NCI-H2227 (cell line): ENCODE measurements around the gene PITPNM2.
A peak's percentile ranks its signal among the peaks of the same experiment; 100 is the strongest.

Experiments used
- DNase-seq: peaks from one replicate; lab custom pipeline; 2025; ENCODE audit not compliant: unreplicated experiment; lab: John Stamatoyannopoulos, UW

The PITPNM2 gene

DNA sequence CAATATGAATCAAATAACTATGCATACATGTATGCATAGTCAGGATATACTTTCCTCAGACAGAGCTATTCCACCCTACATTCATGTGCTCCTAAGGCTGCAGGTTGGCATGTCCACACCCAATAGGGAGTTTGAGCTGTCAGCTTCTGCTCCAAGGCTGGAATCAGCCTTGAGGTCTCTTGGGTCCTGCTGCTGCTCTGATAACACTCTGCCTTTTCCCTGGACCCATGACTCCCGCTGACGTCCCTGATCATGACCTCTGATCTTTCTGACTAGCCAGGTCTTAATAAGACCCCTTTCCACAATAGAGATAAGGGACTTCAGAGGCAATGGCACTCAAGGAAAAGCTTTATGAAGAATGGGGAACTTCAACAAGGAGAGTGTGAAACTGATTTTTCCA lies 5.7 kb downstream of the PITPNM2 start:
- no peak for DNase-seq

- no peak for DNase-seq
Measured at GRCh38 chr12:123143736-123144461, 7.0 kb downstream of the PITPNM2 start.

GRCh38 chr12:123142921-123143735 lies 7.8 kb downstream of the PITPNM2 start:
- DNase-seq = peak; percentile 18

DNA sequence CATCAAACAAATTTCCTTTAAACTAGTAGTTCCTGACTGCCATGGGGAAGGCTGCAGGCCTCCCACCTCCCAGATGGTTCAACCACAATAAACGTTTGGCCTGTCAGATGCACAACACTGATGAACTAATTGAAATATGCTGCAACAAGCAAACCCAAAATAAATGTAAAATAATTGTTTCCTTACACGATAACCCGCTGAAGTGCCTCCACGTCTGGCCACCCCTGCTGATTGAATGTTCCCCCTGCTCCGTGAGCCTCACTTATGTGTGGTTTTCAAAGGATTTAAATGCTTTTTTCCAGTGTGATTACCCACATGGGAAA lies 8.4 kb downstream of the PITPNM2 start:
- no peak for DNase-seq

DNA sequence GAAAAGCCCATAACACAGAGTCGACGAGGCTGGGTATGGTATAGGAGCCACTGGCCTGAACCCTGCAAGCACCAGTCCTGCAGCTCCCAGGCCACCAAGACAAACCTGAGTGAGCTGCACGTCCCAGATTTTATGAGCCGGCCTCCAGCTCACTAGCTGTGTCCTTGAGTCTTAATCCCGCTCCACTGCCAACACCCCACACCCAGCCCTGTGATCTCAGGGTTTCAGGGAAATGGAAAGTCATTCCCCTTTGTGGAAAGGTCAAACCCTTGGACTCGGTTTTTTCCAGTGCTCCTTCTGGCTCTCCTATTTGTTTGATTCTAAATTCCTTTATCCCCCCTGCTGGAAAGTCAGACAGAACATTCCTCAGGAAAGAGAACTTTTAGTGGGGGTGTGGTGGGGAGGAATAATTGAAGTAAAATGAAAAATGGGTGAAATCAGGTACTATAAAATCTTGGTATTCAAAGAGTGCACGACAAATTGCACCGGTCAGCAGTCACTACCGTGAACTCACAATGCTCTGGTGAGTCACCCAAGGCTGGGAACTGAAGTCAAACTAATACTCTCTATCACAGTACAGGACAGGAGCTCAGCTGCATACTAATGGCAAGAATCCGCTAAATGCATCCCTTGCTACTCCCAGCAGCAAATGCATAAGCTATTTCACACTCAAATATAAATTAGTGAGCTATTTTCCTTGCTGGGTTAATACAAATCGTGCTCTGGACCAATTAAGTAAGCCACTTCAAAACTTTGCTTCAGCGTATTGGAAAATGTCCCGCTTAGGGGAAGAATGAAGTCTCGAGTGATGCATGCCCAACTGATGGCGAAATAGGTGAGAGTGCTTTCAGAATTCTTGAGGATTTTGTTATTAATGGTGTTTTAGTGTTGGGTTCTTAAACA lies 9.0 kb downstream of the PITPNM2 start:
- DNase-seq = peak; percentile 18

DNA sequence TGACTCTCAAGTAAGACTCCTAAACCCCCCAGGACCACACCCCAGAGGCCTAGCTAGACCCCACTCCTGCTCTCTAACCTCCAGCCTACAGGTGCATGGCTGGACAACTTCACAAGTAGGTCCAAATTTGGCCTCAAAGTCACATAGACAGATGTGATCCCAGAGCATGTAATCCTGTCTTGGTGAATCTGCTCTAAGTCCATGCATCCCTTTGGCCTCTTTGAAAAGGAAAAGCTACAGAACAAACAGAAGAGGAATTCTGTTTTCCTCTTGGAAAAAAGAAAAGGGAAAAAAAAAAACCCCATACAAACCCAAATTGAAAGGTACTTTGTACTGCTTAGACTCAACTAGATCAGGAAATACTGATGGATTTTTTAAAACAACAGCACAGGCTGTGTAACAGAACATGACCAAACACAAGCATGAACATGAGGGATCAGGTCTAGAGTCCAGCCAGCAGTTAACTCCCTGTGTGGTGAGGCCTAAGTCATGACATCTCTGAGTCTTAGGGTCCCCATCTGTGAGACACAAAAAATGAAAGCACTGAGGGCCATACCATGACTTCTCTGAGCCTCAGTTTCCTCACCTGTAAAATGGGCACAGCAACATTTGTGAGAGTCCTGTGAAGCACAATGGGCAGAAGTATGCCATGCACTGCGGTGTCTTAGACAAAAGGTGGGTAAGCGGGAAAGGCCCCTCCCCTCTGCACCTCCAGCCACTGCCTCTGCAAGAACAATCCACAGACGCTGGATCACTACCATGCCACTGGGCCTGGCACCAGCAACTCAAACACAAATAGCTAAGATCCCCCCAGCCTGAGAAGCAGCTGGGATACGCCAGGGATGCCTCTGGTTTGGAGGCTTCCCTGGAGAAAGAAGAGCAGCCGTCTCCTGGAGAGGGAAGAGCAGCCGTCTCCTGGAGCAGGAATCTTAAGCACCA lies 9.9 kb downstream of the PITPNM2 start:
- DNase-seq = no peak

DNA sequence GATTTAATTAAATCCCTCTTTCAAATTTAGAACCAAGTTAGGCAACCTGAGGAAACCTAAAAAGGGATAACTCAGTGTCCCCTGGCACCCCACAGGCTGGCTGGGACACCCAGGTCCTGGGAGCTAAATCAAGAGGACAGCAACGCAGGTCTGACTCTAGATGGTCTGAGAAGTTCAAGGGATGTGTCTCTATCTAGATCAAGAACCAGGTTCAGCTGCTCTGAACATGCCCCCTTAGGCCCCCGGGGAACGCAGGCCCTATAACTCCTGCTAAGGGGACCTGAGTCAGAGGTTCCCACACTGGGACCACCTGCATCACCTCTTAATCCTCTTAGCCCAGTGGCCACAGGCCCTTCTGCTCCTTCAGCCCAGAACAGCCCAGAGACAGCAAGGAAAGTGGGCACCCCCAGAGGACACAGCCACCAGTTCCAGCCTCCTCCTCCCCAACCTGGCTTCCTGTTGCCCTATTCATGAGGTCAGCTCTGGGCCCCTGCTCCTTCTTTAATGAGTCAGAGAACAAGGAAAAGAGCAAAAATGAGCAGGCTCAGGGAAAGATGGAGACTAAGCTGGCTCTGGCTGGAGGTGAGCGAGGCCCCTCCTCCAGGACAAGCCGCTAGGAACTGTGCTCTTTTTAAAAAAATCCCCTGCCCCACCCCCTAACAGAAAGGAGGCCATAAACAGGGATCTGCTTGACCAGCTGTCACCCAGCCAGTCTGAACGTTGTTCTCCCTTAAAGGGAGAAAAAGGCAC lies 10.8 kb downstream of the PITPNM2 start:
- peak; percentile 31 for DNase-seq

GRCh38 chr12:123135688-123136087 lies 15.2 kb downstream of the PITPNM2 start:
- DNase-seq = no peak

- DNase-seq = no peak
Measured at GRCh38 chr12:123134826-123135225, 16.1 kb downstream of the PITPNM2 start.

DNA sequence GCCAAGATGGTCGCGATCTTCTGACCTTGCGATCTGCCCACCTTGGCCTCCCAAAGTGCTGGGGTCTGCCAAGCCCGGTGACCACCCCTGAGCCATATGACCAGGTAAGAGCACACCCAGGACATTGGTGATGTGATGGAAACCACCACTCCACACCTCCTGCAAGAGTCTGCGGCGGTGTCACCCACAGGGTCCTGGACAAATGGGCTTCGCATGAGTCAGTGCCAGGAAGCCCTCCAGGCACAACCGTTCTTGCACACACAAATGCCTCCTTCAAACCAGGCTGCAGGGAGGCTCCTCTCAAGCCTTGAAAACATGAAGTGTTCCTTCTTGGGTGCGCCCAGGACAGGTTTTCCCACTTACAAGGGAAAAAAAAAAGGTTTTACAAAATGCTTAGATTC lies 16.6 kb downstream of the PITPNM2 start:
- DNase-seq = no peak

- DNase-seq = no peak
Measured at GRCh38 chr12:123133701-123134100, 17.2 kb downstream of the PITPNM2 start.

DNA sequence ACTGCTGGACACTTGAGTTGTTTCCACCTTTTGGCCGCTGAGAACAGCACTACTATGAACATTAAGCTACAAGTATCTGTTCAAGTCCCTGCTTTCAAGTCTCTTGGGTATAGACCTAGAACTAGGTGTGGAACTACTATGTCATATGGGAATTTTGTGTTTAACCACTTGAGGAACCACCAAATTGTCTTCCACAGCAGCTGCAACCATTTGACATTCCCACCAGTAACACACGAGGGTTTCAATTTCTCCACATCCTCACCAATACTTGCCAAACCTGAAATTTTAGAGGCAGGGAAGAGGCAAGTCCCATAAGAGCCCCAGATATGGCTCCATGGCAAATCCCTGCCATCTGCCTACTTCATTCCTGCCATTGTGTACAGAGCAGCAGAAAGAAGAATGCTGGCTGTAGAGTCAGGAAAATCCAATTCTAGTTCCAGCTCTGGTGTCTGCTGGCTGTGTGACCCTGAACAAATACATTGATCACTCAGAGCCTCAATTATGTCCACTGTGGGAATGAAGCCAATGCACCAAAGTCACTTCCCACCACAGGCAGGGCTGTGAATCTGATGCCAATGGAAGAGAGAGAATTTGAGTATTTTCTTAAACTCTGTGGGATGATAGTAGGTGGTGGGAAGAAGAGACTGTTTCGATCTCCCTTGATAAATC lies 17.8 kb downstream of the PITPNM2 start:
- DNase-seq = no peak

DNA sequence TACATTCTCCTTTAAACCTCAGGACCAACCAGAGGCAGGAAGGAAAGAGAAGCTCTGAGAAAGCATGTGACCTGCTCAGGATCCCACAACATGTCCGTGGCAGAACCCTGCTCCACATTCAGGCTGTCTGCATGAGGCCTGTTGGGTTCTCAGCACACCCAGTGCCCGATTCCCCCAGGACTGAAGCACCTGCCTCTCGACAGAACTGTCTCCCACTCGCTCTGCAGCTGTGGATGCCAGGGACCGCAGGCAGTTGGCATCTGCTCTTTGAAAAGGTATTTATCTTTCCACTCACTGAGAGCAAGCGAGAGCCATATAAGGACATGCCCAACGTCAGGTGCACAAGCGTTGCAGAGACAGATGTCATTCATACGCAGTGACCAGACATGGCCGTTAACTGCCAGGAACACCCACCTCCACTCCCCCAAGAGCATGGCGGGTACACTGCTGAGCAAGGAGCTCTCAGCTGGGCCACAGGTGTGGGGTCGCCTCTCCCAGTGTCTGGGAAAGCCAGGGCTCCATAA lies 18.9 kb downstream of the PITPNM2 start:
- peak; percentile 66 for DNase-seq

DNA sequence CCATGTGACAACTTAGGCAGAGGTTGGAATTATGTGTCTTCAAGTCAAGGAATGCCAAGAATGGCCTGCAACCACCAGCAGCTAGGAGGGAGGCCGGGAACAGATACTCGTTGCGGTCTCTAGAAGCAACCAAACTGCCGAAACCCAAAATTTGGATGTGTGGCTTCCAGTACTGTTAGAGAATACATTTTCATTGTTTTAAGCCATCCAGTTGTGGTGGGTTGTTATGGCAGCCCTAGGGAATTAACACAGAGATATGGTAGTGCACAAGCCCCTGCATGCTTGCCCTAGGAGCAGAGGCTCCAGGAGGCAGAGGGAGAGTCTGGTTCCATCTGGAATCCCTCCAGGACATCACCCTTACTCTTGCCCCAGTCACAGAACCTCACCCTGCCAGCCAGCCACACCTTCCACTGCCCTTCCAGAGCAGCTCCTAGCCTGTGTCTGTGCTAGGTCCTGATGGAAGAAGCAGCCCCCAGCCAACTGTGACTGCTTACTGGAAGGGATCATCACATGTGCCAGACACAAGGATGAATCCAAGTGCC lies 19.5 kb downstream of the PITPNM2 start:
- no peak for DNase-seq

- no peak for DNase-seq
Measured at GRCh38 chr12:123129621-123130020, 21.3 kb downstream of the PITPNM2 start.

DNA sequence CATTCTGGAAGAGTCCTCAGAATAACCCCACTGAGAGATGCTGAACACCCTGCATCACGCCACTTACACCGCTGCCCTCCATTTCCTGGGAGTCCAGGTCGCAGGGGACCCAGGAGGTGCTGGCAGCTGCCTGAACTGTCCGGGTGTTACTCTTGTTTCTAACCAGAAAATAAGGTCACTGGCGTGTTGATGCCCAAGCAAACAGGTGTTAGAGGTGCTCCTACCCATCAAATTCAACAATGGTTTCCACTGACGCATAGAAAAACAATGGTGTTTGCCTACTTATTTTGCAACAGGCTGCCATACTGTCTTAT lies 23.8 kb downstream of the PITPNM2 start:
- no peak for DNase-seq

DNA sequence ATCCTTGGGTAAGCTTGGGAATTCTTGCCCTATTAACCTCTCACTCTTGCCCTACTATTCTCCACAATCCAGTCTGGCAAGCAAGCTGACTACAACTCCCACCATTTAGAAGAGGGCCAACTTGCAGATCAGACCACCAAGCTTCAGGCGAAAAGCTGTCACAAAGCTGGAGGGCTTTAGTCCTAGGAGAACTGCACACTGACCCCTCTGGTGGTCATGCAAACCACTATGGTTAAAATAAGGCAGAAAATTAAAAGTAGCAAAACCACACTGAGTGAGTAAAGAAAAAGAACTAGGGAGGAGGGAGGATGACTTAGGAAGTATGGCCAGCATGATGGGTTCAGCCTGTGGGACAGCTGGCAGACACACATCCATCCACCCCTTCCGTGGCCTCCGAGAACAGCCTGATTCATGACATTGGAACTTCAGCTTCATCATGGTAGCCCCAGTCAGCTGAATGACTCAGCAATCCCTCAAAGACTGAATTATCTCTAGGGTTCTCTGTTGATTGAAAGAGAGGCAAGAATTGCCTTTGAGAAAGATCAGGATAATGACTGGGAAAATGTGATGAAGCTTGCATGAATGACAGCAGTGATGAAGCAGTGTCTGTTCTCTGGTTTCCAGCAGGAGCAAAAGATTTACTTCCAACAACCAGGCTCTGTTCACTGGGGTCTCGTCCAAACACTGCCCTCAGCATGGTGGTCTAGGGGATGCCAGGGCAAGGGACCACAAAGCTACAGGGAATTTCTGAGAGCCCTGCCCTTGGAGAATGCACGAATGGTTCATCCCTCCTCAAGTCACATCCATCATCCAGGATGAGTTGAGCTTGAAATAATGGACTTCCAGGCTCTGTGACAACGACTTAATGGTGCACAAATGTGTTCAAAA lies 24.4 kb downstream of the PITPNM2 start:
- DNase-seq = peak; percentile 17

DNA sequence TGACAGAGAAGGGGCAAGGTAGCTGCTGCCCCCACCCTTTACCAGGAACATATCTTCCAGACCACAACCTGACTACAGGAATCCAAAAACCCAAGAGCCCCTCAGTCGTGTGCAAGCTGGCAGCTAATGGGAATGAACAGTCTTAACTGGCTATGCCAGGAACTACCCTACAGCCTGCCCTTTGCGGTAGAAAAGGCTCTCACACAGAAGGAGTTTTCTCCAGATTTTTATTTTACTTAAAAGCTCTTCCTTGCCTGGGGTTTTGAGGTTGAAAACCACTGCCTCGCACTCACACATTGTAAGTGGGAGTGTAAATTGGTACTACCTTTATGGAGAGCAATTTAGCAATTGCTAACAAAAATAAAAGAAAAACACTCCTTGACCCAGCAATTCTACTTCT lies 28.3 kb downstream of the PITPNM2 start:
- DNase-seq = no peak
